HEK293 (cell line): ENCODE measurements around the gene MAGI1.

Experiments used
- ZFP37 ChIP-seq: fragments of 450-650 bp; formaldehyde crosslinking; IDR thresholded peaks from 2 replicates; pipeline ENCODE4 v1.5.1; 2016; ENCODE audit warnings: missing biosample characterization, missing genetic modification characterization
- ZNF350 ChIP-seq: fragments of 450-650 bp; formaldehyde crosslinking; IDR thresholded peaks from 2 replicates; pipeline ENCODE4 v1.5.0; 2017; ENCODE audit warnings: missing biosample characterization, mild to moderate bottlenecking, missing genetic modification characterization
- TF ChIP-seq, protein P1 (sequence below): fragments of 450-650 bp; formaldehyde crosslinking; IDR thresholded peaks from 2 replicates; pipeline ENCODE4 v1.5.1; 2016; ENCODE audit warnings: missing biosample characterization, missing genetic modification characterization
- TF ChIP-seq, protein P2 (sequence below): fragments of 450-650 bp; IDR thresholded peaks from 2 replicates; pipeline ENCODE4 v1.5.1; 2018; ENCODE audit warnings: missing biosample characterization, mild to moderate bottlenecking, missing genetic modification characterization

DNA sequence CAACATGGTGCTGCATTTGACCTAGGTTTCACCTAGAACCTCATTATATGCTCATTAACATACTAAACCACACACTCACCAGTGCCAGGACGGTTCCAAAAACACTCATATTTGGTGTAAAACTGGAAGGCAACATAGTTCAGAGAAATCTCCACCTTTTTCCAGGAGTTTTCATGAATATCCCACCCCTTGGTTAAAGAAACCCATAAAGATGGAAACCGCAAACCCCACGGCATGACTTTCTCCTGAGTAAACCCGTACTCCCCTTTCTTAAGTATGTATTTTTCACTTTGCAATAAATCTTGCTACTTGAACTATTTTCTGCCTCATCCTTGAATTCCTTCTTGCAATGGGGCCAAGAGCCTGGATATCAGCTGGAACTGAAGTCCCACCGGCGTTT, 379.3 kb downstream of the MAGI1 start:
- no peak for TF ChIP-seq ZNF350
- TF ChIP-seq, protein P1, sequence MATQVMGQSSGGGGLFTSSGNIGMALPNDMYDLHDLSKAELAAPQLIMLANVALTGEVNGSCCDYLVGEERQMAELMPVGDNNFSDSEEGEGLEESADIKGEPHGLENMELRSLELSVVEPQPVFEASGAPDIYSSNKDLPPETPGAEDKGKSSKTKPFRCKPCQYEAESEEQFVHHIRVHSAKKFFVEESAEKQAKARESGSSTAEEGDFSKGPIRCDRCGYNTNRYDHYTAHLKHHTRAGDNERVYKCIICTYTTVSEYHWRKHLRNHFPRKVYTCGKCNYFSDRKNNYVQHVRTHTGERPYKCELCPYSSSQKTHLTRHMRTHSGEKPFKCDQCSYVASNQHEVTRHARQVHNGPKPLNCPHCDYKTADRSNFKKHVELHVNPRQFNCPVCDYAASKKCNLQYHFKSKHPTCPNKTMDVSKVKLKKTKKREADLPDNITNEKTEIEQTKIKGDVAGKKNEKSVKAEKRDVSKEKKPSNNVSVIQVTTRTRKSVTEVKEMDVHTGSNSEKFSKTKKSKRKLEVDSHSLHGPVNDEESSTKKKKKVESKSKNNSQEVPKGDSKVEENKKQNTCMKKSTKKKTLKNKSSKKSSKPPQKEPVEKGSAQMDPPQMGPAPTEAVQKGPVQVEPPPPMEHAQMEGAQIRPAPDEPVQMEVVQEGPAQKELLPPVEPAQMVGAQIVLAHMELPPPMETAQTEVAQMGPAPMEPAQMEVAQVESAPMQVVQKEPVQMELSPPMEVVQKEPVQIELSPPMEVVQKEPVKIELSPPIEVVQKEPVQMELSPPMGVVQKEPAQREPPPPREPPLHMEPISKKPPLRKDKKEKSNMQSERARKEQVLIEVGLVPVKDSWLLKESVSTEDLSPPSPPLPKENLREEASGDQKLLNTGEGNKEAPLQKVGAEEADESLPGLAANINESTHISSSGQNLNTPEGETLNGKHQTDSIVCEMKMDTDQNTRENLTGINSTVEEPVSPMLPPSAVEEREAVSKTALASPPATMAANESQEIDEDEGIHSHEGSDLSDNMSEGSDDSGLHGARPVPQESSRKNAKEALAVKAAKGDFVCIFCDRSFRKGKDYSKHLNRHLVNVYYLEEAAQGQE (tag by site-specific recombination), result no peak
- no peak for TF ChIP-seq ZFP37 (tag by site-specific recombination)
- TF ChIP-seq, protein P2, sequence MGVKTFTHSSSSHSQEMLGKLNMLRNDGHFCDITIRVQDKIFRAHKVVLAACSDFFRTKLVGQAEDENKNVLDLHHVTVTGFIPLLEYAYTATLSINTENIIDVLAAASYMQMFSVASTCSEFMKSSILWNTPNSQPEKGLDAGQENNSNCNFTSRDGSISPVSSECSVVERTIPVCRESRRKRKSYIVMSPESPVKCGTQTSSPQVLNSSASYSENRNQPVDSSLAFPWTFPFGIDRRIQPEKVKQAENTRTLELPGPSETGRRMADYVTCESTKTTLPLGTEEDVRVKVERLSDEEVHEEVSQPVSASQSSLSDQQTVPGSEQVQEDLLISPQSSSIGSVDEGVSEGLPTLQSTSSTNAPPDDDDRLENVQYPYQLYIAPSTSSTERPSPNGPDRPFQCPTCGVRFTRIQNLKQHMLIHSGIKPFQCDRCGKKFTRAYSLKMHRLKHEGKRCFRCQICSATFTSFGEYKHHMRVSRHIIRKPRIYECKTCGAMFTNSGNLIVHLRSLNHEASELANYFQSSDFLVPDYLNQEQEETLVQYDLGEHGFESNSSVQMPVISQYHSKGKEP (tag by site-specific recombination), result no peak
